GM19025 (cell line): ENCODE measurements around the gene FN1.
"Not testable (repeated sequence)": the region's sequence is repeated elsewhere in the genome, so short reads cannot be mapped to it uniquely, and the experiment has no call there.

Experiments
- ATAC-seq: cut with Tn5 transposase; IDR thresholded peaks from one replicate; pipeline ENCODE4 v1.9.1; 2021; ENCODE audit warnings: mild to moderate bottlenecking, low read depth, moderate library complexity; ENCODE audit not compliant: unreplicated experiment

The FN1 gene

DNA sequence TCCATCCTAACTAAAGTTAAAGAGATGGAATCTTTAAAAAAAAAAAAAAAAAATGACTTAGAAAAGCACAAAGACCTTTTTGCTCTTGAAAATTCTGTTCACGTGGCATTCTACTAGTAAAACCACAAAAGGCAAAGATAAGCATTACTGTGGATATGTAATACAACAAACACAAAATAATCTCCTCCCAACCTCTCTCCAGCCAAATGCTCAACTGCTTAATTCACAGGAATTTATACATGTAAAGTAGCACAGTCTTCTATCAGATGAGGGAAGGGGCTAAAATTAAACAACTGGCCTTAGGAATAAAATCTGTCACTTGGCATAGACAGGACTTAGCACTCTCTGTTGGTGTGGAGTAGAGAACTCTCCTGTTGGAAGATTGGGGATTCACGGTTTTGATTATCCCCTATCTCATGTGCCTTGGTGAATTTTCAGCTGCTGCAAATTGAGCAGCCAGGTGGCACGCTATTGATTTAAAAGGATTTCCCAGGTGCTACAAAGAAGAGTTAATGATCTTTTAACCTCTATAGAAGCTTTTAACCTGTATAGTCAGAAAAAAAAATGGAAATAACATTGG, 66.6 kb downstream of the FN1 start:
- no peak for ATAC-seq

DNA sequence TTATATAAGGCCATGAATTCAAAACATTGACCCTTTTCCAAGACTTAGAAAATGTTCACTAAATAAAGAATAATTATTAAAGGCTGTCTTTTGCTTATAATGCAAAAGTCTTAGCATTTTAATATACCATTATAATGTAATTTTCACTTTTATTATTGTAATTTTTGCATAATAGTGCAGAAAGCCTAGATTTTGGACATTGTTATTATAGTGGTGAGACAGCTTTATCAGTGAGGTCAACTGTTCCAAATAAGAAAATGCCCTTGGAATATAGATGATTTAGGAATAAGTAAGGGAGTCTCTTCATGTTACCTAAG, 67.4 kb downstream of the FN1 start:
- ATAC-seq, result no peak

DNA sequence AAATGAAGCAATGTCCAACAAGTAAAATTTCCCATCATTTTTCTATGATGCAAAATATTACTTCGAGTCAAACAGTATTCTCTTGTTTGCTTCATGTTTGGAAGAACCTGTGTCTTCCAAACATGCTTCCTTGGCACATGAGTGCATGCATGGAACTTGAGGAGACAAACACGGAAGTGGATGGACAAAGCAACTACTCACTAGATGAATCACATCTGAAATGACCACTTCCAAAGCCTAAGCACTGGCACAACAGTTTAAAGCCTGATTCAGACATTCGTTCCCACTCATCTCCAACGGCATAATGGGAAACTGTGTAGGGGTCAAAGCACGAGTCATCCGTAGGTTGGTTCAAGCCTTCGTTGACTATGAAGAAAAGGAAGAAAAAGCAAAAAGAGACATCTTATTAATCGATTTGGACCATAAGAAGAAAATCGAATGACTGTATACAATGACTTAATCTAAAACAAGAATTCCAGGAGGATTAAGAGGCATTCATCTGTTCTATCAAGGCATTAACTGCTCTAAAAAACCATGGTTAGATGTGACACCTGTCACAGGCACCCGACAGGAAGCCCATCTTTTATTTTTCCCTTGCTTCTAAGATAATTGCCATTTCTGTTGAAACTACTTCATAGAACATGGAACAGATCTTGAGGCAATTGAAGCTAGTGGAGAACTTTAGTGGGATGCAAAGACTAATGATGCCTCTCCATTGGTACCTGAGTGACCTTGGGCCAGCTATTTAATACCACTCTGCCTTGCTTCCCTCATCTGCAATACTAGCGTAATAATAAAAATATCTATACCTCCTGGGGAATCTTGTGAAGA, 68.0 kb downstream of the FN1 start:
- no peak for ATAC-seq

DNA sequence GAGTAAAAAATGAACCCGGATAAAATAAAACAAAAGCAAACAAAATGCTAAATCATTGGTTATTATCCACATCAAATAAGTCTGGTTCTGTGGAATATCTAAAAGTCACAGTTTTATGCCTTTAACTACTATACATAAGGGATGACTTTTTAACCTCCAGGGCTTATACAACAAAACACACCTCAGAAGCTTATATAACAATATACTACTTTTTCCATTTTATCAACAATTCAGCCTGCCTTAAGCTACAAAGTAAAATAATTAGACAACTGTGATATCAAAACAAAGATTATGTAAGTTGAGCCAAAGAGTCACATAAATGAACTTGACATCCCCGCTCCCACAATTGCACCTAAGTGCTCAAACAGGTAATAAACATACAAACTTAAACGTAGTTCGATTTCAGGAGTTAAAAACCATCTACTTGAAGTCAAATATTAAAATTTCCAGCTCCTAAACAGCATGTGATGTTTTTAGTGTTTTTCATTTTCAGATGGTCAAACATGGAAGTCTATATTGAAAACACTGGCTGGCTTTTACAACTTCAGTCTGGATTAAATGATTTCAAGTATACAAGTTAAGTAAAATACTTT, 69.3 kb downstream of the FN1 start:
- ATAC-seq, result no peak

DNA sequence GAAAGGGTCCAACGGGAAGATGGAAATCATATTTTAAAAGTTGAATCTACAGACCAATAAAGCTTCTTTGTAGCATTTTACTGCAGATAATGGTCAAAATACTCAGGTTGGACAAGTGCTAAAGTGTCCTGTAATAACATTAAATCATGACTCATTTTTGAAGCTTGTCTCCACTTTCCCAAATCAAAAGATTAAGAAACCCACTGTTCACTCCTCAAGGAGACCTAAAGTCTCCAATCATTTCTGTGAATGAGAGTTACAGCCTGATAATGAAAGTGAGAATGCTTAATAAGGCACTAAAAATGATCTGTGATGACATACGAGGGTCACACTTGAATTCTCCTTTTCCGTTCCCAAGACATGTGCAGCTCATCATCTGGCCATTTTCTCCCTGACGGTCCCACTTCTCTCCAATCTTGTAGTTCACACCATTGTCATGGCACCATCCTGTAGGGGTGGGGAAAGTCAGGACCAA, 70.6 kb downstream of the FN1 start:
- no peak for ATAC-seq

DNA sequence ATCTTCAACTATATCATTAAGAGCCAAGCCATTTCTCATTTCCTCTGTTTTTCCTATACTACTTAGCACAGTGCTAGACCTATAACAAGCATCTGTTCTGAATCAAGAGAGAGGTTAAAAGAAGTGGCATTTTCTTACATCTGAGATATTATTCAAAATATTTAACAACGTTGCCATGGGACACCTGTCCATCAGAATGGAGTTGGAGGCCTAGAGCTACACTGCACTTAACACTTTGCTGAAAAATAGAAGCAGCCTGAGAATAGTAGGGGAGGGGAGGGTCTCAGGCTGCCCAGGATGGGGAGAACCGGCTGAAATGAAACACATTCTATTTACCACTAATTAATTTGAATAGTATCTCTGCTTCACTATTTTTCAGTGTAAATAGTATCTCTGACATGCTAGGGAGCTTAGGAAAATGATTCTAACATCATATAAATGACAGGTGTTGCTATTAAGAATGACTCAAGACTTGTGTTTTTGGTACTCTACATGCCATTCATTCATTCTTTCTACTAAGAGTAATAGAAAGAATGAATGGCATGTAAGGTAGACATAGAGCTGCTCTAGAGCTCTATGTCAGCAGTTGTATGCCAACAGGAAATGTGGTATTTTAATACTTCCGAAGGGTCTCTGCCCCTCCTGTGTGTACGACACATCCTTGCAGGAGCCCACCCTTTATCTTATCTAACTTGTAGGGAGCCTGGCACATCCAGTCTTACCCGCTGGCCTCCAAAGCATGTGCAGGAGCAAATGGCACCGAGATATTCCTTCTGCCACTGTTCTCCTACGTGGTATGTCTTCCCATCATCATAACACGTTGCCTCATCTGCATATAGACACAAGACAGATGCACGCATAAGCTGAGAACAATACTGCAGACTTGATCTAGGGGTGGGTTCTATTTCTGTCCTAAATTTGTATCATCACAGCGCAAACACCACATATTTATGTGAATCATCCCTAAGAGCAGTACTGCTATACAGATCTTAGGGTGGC, 71.4 kb downstream of the FN1 start:
- no peak for ATAC-seq

DNA sequence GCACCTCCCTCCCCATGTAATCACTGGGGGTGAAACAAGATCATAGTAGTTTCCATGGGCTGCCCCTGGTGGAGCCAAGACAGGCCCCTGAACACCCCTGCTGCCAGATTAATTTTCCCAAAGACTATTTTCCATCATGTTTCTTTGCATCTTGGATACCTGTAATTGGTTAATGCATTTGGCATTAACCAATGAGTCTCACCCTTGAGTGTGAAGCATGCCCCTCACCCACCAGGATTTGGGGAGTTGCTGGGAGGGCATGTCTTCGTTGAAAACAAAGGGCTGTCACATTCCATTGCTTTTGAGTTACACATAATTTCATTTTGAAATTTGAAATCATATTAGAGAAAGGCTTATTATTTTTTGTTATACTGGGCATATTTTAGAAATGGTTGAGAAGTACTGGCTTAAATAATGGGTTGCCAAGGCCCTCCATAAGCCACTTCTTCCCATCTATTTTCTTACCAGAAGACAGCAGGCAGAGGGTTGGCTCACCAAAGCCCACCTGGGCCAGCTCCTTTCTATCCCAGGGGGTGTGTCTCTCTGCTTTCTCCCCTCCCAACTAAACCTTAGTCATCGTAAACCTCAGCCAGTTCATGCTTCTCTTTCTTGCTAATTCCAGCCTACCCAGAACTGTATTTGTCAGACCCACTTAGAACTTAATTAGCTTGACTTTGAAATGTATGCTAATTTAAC, 72.3 kb downstream of the FN1 start:
- ATAC-seq, result no peak

DNA sequence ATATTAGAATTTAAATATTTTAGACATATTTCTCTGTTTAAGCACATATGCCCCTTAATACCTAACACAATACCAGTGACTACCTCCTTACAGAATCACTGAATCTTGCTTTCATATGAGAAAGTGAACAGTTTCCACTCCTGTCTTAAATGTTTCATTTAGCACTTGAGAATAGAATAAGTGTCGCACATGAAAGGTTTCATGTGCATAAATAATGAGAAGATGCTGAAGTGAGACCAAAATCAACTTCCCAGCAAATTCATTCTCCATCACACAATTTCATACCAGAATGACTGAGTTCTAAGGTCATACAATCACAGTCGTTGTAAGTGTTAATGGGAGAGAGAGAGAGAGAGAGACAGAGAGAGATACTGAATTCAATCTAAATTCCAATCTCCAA, 72.8 kb downstream of the FN1 start:
- ATAC-seq, result no peak

DNA sequence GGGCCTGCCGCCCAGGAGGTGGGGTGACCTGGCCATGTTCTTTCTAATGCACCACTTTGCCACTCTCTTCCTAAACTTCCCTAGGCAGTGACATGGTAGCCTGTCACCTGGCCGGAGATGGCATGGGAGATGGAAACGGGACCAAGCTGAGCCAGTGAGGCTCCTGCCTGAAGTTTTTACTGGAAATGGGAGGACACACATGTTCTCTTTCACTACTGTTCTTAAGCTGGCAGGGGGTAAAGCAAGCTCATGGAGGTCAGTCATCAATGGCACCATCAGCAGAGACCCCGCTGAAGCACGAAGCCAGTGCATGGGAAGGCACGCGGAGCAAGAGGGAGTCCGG, 73.3 kb downstream of the FN1 start:
- no peak for ATAC-seq

DNA sequence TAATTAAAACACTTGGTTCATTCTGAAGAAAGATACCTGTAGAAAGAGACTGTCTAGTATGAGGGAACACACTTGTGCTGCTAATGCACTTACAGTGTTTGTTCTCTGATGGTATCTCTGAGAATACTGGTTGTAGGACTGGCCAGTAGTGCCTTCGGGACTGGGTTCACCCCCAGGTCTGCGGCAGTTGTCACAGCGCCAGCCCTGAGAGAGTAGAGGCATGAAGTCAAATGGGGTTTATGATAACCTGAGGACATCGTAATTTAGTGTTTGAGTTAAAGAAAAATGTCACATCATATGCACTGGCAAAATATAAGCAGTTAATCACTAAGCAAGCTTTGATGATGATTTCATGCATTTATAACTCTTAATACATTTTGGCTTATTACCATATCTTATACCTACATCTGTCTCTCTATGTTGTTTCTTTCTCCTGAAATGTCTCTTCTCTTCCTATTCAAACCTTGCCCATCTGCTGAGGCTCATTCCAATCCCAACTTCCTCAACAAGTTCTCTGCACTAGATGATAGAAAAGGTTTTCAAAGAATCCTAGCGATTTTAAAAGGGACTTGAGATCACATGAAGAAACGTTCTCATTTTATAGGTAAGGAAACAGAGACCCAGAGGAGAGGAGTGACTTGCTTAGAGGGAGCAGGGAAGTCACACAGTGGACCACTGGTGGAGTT, 73.8 kb downstream of the FN1 start:
- no peak for ATAC-seq

DNA sequence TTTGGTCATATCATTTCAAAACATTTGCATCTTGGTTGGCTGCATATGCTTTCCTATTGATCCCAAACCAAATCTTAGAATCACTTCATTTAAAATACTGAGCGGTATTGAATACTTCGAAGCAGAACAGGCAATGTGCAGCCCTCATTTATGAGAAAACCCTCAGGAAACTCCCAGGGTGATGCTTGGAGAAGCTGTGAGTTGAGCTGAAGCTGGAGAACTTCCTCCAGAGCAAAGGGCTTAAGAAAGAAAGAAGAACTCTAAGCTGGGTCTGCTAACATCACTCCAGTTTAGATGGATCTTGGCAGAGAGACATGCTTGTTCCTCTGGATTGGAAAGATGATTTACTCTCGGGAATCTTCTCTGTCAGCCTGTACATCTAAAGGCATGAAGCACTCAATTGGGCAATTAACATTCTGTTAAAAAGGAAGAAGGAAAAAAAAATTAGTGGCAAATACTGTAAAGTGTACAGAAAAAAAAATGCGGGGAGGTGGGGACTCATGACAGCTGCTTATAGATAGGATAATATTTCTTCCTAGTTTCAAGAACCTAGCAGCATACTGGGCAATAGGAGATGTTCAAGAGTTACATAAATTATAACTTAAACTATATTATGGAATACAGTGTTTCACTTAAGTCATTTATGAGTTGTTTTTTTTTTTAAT, 74.5 kb downstream of the FN1 start:
- ATAC-seq, result no peak

DNA sequence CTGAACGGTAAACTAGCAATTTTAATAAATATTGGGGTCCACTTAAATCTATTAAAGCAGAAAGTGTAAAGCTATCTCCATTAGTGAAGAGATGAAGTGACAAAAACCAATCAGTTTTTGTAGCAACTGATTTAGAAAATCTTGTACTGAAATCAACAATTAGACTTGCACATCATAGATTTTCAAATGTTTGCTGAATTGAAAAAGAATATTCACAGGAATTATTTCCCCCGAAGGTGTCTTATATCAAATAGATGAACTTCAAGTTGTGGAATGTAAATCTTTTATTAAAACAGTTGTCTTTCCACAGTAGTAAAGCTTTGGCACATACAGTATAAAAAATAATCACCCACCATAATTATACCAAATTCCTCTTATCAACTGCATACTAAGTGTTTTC, 75.3 kb downstream of the FN1 start:
- no peak for ATAC-seq

DNA sequence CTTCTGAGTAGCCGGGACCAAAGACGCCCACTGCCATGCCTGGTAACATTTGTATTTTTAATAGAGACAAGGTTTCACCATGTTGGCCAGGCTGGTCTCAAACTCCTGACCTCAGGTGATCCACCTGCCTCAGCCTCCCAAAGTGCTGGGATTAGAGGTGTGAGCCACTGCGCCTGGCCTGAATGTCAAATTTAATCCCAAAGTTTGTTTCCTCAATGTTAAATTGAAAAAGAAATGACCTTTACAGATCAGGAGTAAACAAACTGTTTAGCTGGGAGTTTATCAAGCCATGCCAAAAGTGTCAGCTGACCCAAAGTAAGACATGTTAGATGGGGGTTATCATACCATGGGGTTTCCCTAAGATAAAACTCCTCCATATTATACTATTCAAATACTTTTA, 75.8 kb downstream of the FN1 start:
- not testable (repeated sequence) for ATAC-seq

DNA sequence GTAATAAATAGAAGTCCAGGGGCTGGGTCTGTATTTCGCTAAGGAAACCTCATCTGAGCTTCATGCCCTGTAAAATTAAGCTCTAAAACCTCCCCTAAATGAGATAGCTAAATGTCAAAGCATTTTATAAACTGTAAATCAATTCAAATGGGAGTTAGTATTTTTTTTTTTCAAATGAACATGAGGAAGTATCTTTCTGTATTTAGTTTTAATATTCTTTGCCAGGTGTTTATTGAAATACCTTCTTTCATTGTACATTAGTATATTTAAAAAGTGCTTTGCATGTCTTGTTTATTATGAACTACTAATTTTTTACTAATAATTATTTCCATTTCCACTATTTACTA, 76.3 kb downstream of the FN1 start:
- ATAC-seq, result no peak

DNA sequence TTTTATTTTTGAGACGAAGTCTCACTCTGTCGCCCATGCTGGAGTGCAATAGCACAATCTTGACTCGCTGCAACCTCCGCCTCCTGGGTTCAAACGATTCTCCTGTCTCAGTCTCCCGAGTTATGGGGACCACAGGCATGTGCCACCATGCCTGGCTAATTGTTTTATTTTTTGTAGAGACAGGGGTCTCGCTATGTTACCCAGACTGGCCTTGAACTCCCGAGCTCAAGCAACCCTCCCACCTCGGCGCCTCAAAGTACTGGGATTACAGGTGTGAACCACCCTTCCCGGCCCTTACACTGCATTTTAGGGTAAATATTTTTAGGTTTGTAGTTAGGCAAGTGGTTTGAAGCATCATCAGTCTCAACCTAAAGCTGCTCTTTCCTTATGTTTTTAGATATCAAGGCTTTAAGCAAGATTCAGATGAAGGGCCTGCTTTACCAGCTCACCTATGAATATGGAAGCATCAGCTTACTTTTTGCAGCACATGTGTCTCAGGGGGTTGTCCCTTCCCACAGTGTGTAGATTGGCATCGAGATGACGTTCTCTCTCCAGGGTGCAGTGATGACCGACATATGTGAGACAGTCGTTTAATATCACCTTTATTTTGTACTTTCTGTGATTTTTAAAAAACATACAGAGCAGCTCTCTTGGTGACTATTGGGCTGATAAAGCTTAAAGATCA, 76.8 kb downstream of the FN1 start:
- ATAC-seq, result no peak

DNA sequence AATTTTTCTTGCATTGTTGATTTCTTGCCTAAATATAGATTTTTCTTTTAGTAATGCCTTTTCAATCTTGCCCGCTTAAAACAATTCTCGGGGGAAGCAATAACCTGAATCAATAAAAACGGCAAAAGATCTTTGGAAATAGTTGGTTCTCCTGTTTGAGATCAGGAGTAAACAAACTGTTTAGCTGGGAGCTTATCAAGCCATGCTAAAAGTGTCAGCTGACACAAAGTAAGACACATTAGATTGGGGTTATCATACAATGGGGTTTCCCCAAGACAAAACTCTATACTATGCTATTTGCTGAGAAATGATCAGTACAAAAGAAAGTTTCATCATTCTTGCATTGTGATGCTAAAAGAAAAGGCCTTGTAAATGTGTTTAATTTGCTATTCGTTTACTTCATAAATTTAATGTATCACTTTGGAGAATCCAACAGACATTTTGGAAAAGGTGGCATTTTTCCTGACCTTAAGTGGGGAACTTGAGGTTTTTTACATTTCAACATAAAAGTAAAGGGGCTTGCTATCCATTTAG, 77.5 kb downstream of the FN1 start:
- ATAC-seq, result no peak

DNA sequence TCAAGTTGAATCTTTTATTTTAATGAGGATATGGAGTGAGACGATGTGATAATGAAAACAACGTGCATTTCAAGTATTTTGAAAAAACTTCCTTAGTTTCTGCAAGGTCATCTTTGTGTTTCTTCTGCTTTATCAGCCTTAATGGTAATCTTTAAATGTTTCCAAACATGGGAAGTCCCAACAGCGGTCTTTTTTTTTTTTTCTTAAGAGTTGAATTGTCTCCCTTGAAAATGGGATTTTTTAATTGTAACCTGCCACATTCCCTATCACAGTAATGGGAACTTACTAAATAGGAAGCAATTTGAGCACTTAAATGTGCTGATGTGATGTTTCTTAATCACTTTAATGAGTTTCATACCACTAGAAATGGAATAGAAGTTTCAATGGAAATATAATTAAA, 78.2 kb downstream of the FN1 start:
- no peak for ATAC-seq

DNA sequence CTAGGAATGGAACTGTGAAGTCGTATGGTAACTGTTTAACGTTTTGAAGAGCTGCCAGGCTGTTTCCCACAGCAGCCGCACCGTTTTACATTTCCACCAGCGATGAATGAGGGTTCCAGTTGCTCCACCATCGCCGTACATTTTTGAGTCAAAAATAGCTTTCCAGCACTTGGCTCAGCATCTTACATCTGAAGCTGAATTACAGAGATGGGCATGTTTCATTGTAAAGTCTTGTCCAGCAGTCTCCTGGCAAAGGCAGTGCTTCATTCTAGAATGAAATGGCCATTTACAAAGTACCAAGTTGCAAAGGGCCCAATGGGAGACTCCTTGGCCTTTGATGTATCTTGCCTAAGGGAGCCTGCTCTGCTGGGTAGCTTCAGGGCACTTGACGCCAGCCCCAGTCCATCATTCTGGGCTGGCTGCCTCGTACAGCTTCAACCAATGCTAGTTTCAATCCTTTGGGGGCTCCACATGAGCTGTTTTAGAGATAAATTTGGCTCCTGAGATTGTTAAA, 78.9 kb downstream of the FN1 start:
- no peak for ATAC-seq
